OCI-LY1 (cell line): Measurements from ENCODE around the gene NOD2.

Experiments
- H2AFZ ChIP-seq: fragments of 200-600 bp; sonication (generic), shearing (Covaris generic); 2 replicates; pipeline ENCODE4 v1.6.0; 2014; ENCODE audit warnings: antibody characterized with exemption, mild to moderate bottlenecking, low read length
- H3F3A ChIP-seq: fragments of 200-600 bp; sonication (generic), shearing (Covaris generic); 2 replicates; pipeline ENCODE4 v1.6.0; 2014; ENCODE audit warnings: mild to moderate bottlenecking, antibody characterized with exemption, low read length, moderate library complexity; ENCODE audit not compliant: insufficient read depth
- H3K27ac ChIP-seq: fragments of 200-600 bp; sonication (generic); 2 replicates; pipeline ENCODE4 v1.5.1; 2014; ENCODE audit warnings: low read length, mixed run types, mild to moderate bottlenecking, low read depth; ENCODE audit not compliant: poor library complexity, severe bottlenecking
- H3K27me3 ChIP-seq: fragments of 200-600 bp; sonication (generic); 2 replicates; pipeline ENCODE4 v1.6.0; 2014; ENCODE audit warnings: antibody characterized with exemption, mild to moderate bottlenecking, low read length, moderate library complexity; ENCODE audit not compliant: insufficient read depth
- H3K36me3 ChIP-seq: fragments of 200-600 bp; sonication (generic); 2 replicates; pipeline ENCODE4 v1.6.1; 2014; ENCODE audit warnings: mild to moderate bottlenecking, antibody characterized with exemption, low read length, moderate library complexity, mixed read lengths; ENCODE audit not compliant: insufficient read depth
- H3K4me1 ChIP-seq: fragments of 200-600 bp; sonication (generic); 2 replicates; pipeline ENCODE4 v1.5.1; 2014; ENCODE audit warnings: mild to moderate bottlenecking, low read length, moderate library complexity; ENCODE audit not compliant: insufficient read depth, severe bottlenecking
- H3K4me2 ChIP-seq: fragments of 200-600 bp; sonication (generic), shearing (Covaris generic); 2 replicates; pipeline ENCODE4 v1.6.1; 2014; ENCODE audit warnings: low read length
- H3K4me3 ChIP-seq: fragments of 200-600 bp; sonication (generic); 2 replicates; pipeline ENCODE4 v1.5.1; 2014; ENCODE audit warnings: low read length, low read depth, mild to moderate bottlenecking, mixed read lengths; ENCODE audit not compliant: poor library complexity, severe bottlenecking
- H3K79me2 ChIP-seq: fragments of 200-600 bp; shearing (Covaris generic); 2 replicates; pipeline ENCODE4 v1.6.1; 2016; ENCODE audit warnings: mixed run types, low read length, mixed read lengths; ENCODE audit not compliant: insufficient read depth
- H3K9ac ChIP-seq: fragments of 200-600 bp; sonication (generic), shearing (Covaris generic); 2 replicates; pipeline ENCODE4 v1.6.1; 2014; ENCODE audit warnings: mild to moderate bottlenecking, low read length, mixed read lengths
- H3K9me2 ChIP-seq: fragments of 200-600 bp; sonication (generic), shearing (Covaris generic); 2 replicates; pipeline ENCODE4 v1.6.1; 2014; ENCODE audit warnings: low read depth, mild to moderate bottlenecking, low read length, mixed read lengths
- H3K9me3 ChIP-seq: fragments of 200-600 bp; shearing (Covaris generic); 2 replicates; pipeline ENCODE4 v1.6.1; 2014; ENCODE audit warnings: low read length, mixed read lengths
- H4K20me1 ChIP-seq: fragments of 200-600 bp; sonication (generic), shearing (Covaris generic); 2 replicates; pipeline ENCODE4 v1.6.0; 2016; ENCODE audit warnings: mild to moderate bottlenecking, low read length; ENCODE audit not compliant: insufficient read depth
- EZH2 ChIP-seq: fragments of 200-600 bp; sonication (generic), shearing (Covaris generic); IDR thresholded peaks from 2 replicates; pipeline ENCODE4 v1.8.0; 2017; ENCODE audit warnings: borderline replicate concordance, mixed run types, mild to moderate bottlenecking, antibody characterized with exemption, low read length, moderate library complexity, mixed read lengths
- TF ChIP-seq, protein P1 (sequence below): fragments of 200-600 bp; sonication (generic), shearing (Covaris generic); IDR thresholded peaks from 2 replicates; pipeline ENCODE4 v1.5.1; 2017; ENCODE audit warnings: mild to moderate bottlenecking, antibody characterized with exemption, low read length, moderate library complexity, mixed read lengths

NOD2 gene

DNA sequence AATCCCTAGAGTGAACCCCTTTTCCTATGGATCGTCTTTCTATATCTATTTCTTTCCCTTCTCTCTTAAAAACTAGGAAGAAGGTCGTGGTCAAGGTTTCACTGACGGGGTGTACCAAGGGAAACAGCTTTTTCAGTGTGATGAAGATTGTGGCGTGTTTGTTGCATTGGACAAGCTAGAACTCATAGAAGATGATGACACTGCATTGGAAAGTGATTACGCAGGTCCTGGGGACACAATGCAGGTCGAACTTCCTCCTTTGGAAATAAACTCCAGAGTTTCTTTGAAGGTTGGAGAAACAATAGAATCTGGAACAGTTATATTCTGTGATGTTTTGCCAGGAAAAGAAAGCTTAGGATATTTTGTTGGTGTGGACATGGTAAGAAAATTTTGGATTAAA is 58.1 kb downstream of the NOD2 start:
- Histone ChIP-seq H3K4me2 (no peak overlapping the region), H4K20me1 (no peaks in the 10 kb centered on the region), H3K9ac (no peak overlapping the region), H3K9me2 (no peaks in the 10 kb centered on the region), H3K36me3 (peaks cover 47% of the 10 kb centered on the region), H2AFZ (no peak overlapping the region), H3K27ac (no peak overlapping the region), H3F3A (no peaks in the 10 kb centered on the region), H3K4me1 (peaks cover 7% of the 10 kb centered on the region), H3K79me2 (no peaks in the 10 kb centered on the region), H3K9me3 (no peaks in the 10 kb centered on the region), H3K4me3 (no peak overlapping the region), H3K27me3 (no peaks in the 10 kb centered on the region)
- TF ChIP-seq, protein P1, sequence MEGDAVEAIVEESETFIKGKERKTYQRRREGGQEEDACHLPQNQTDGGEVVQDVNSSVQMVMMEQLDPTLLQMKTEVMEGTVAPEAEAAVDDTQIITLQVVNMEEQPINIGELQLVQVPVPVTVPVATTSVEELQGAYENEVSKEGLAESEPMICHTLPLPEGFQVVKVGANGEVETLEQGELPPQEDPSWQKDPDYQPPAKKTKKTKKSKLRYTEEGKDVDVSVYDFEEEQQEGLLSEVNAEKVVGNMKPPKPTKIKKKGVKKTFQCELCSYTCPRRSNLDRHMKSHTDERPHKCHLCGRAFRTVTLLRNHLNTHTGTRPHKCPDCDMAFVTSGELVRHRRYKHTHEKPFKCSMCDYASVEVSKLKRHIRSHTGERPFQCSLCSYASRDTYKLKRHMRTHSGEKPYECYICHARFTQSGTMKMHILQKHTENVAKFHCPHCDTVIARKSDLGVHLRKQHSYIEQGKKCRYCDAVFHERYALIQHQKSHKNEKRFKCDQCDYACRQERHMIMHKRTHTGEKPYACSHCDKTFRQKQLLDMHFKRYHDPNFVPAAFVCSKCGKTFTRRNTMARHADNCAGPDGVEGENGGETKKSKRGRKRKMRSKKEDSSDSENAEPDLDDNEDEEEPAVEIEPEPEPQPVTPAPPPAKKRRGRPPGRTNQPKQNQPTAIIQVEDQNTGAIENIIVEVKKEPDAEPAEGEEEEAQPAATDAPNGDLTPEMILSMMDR: no peak
- no peak for TF ChIP-seq EZH2

DNA sequence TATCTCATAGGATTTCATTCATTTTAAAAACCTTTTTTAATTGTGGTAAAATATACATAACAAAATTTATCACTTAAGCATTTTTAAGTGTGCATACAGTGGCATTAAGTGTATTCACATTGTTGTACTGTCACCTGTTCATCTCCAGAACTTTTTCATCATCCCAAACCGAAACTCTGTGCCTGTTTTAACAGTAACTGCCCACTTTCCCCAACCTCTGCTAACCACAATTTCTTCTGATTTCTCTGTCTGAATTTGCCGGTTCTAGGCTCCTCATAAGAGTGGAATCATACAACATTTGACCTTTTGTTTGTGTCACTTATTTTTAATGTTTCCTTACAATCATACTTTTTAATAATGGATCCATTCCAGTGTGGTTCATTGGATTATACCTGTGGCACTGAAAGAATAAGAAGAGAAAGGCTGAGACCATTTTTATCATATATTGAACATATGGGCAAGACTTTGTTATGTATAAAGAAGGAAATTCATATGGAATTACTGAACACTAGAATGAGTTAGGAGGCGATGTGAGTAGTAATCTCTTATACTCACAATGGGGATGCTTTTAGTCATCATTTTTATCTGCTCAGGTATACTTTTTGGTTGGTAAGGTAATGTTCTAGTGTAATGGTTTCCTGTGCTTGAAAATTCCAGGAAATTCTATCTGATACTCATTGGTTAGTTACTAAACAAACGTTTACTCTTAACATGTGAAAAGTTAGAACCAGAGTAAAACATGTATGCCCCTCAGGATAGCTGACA is 59.2 kb downstream of the NOD2 start:
- TF ChIP-seq EZH2: no peak
- TF ChIP-seq, protein P1: no peak
- no peak overlapping the region for H2AFZ ChIP-seq

DNA sequence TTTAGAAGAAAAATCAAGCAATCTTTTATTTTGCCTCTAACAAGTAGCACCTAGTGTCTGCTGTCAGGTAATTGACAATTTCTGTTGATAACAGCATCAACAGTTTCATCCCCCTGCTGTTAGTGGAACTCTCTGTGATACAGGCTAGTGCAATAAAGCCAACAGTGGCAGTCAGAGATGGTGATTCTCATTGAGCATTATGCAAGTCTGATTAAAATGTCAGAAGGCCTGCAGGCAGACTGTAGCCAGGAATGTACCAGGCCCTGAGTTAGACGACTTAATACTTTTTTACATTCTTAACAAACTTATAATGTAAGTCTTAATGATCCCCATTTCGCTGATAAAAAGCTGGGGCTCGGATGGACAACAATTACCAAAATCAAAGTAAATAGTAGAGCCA is 63.1 kb downstream of the NOD2 start:
- Histone ChIP-seq H3K4me2 (no peak overlapping the region), H2AFZ (no peak overlapping the region), H4K20me1 (no peaks in the 10 kb centered on the region), H3K9me3 (no peaks in the 10 kb centered on the region), H3K36me3 (peaks cover 45% of the 10 kb centered on the region), H3K9ac (no peak overlapping the region), H3K27ac (no peak overlapping the region), H3K27me3 (no peaks in the 10 kb centered on the region), H3K4me3 (no peak overlapping the region), H3F3A (no peaks in the 10 kb centered on the region), H3K79me2 (no peaks in the 10 kb centered on the region), H3K9me2 (no peaks in the 10 kb centered on the region), H3K4me1 (no peaks in the 10 kb centered on the region)
- TF ChIP-seq, protein P1: no peak
- TF ChIP-seq EZH2: no peak

More for the DNA sequence above, 59.2 kb downstream of the NOD2 start:
- Histone ChIP-seq H3F3A (no peaks in the 10 kb centered on the region), H3K4me1 (no peaks in the 10 kb centered on the region), H3K9me3 (no peaks in the 10 kb centered on the region), H3K4me3 (no peak overlapping the region), H3K9ac (no peak overlapping the region), H3K27me3 (no peaks in the 10 kb centered on the region), H3K27ac (no peak overlapping the region), H3K79me2 (no peaks in the 10 kb centered on the region), H3K9me2 (no peaks in the 10 kb centered on the region), H3K36me3 (peaks cover 46% of the 10 kb centered on the region), H3K4me2 (no peak overlapping the region), H4K20me1 (no peaks in the 10 kb centered on the region)
